HEK293 (cell line): ENCODE data around the gene FOXO3.
A peak's percentile ranks its signal among the peaks of the same experiment; 100 is the strongest.

ENCODE experiments used
- CTCF ChIA-PET: fragments of 350-600 bp; formaldehyde crosslinking; extraction: SDS; loops from one replicate; lab custom pipeline; 2021; ENCODE audit warnings: antibody characterized with exemption; lab: Yijun Ruan, JAX
- POLR2A ChIA-PET: fragments of 300-600 bp; formaldehyde crosslinking; extraction: SDS; loops from one replicate; lab custom pipeline; 2020; ENCODE audit warnings: antibody characterized with exemption, inconsistent platforms; lab: Yijun Ruan, JAX
- H3K27ac ChIP-seq: fragments of 200-500 bp; sonication (Bioruptor generic); 2 replicates; pipeline ENCODE4 v1.5.1; 2014; ENCODE audit warnings: low read depth, low read length, control low read depth, inconsistent platforms; ENCODE audit errors: extremely low read depth
- H3K36me3 ChIP-seq, 2 experiments: fragments of 200-500 bp in 1 of 2; sonication (Bioruptor generic) in 1 of 2; 1 replicate in 1 of 2; 2 replicates in 1 of 2; pipeline ENCODE4 v1.5.1; 2014 to 2017; ENCODE audit warnings: inconsistent platforms in 2 of 2, low read length in 2 of 2; ENCODE audit not compliant: control insufficient read depth in 2 of 2, insufficient read depth in 1 of 2
- H3K4me1 ChIP-seq: fragments of 200-500 bp; sonication (Bioruptor generic); 2 replicates; pipeline ENCODE4 v1.5.1; 2014; ENCODE audit warnings: mild to moderate bottlenecking, low read length, inconsistent platforms; ENCODE audit not compliant: control insufficient read depth, insufficient read depth
- H3K4me3 ChIP-seq: 2 replicates; pipeline ENCODE4 v1.5.1; 2011; ENCODE audit warnings: low read depth, mild to moderate bottlenecking, control low read depth, low read length, moderate library complexity
- H3K9me3 ChIP-seq: fragments of 200-500 bp; sonication (Bioruptor generic); 2 replicates; pipeline ENCODE4 v1.5.1; 2014; ENCODE audit warnings: low read depth, low read length, inconsistent platforms; ENCODE audit not compliant: control insufficient read depth, insufficient read depth
- BCL6B ChIP-seq: fragments of 450-650 bp; formaldehyde crosslinking; IDR thresholded peaks from 2 replicates; pipeline ENCODE4 v1.5.1; 2017; ENCODE audit warnings: missing biosample characterization, missing genetic modification characterization
- GLI4 ChIP-seq: fragments of 450-650 bp; formaldehyde crosslinking; IDR thresholded peaks from 2 replicates; pipeline ENCODE4 v1.5.1; 2016; ENCODE audit warnings: missing biosample characterization, missing genetic modification characterization
- MZF1 ChIP-seq: fragments of 450-650 bp; formaldehyde crosslinking; IDR thresholded peaks from 2 replicates; pipeline ENCODE4 v1.5.1; 2017; ENCODE audit warnings: missing biosample characterization, missing genetic modification characterization, borderline replicate concordance
- PATZ1 ChIP-seq: fragments of 450-650 bp; formaldehyde crosslinking; IDR thresholded peaks from 2 replicates; pipeline ENCODE4 v1.5.1; 2016; ENCODE audit warnings: missing biosample characterization, missing genetic modification characterization
- PRDM6 ChIP-seq: fragments of 450-650 bp; formaldehyde crosslinking; IDR thresholded peaks from 2 replicates; pipeline ENCODE4 v1.5.1; 2017; ENCODE audit warnings: missing biosample characterization, missing genetic modification characterization
- SP2 ChIP-seq: fragments of 450-650 bp; formaldehyde crosslinking; IDR thresholded peaks from 2 replicates; pipeline ENCODE4 v1.5.1; 2016; ENCODE audit warnings: missing biosample characterization, missing genetic modification characterization
- SP3 ChIP-seq: fragments of 450-650 bp; formaldehyde crosslinking; IDR thresholded peaks from 2 replicates; pipeline ENCODE4 v1.5.1; 2016; ENCODE audit warnings: missing biosample characterization, missing genetic modification characterization
- TCF7L2 ChIP-seq: IDR thresholded peaks from 2 replicates; pipeline ENCODE4 v1.6.1; 2011; ENCODE audit warnings: low read depth, mild to moderate bottlenecking, inconsistent platforms, low read length, moderate library complexity, borderline replicate concordance
- ZBTB26 ChIP-seq: fragments of 450-650 bp; formaldehyde crosslinking; optimal IDR thresholded peaks from 2 replicates; pipeline ENCODE3; 2016; ENCODE audit warnings: missing biosample characterization, mild to moderate bottlenecking, missing genetic modification characterization
- ZBTB44 ChIP-seq: fragments of 450-650 bp; IDR thresholded peaks from 2 replicates; pipeline ENCODE4 v1.5.1; 2018; ENCODE audit warnings: missing biosample characterization, mild to moderate bottlenecking, missing genetic modification characterization
- ZBTB8A ChIP-seq: fragments of 450-650 bp; formaldehyde crosslinking; IDR thresholded peaks from 2 replicates; pipeline ENCODE4 v1.5.1; 2016; ENCODE audit warnings: missing biosample characterization, missing genetic modification characterization
- ZFP37 ChIP-seq: fragments of 450-650 bp; formaldehyde crosslinking; IDR thresholded peaks from 2 replicates; pipeline ENCODE4 v1.5.1; 2016; ENCODE audit warnings: missing biosample characterization, missing genetic modification characterization
- ZNF132 ChIP-seq: fragments of 450-650 bp; formaldehyde crosslinking; IDR thresholded peaks from 2 replicates; pipeline ENCODE4 v1.5.1; 2017; ENCODE audit warnings: missing biosample characterization, missing genetic modification characterization, borderline replicate concordance
- ZNF146 ChIP-seq: fragments of 450-650 bp; formaldehyde crosslinking; IDR thresholded peaks from 2 replicates; pipeline ENCODE4 v1.5.1; 2016; ENCODE audit warnings: missing biosample characterization, missing genetic modification characterization
- ZNF174 ChIP-seq: fragments of 450-650 bp; formaldehyde crosslinking; IDR thresholded peaks from 2 replicates; pipeline ENCODE4 v1.5.0; 2017; ENCODE audit warnings: missing biosample characterization, mild to moderate bottlenecking, missing genetic modification characterization
- ZNF266 ChIP-seq: fragments of 450-650 bp; formaldehyde crosslinking; IDR thresholded peaks from 2 replicates; pipeline ENCODE4 v1.5.1; 2016; ENCODE audit warnings: missing biosample characterization, missing genetic modification characterization, low read depth
- ZNF335 ChIP-seq: fragments of 450-650 bp; formaldehyde crosslinking; conservative IDR thresholded peaks from 2 replicates; pipeline ENCODE4 v1.5.1; 2016; ENCODE audit warnings: missing biosample characterization, missing genetic modification characterization
- ZNF341 ChIP-seq: fragments of 450-650 bp; formaldehyde crosslinking; IDR thresholded peaks from 2 replicates; pipeline ENCODE4; 2016; ENCODE audit warnings: low read depth, missing biosample characterization, missing genetic modification characterization
- ZNF404 ChIP-seq: fragments of 450-650 bp; formaldehyde crosslinking; IDR thresholded peaks from 2 replicates; pipeline ENCODE4 v1.5.1; 2017; ENCODE audit warnings: missing biosample characterization, missing genetic modification characterization
- ZNF426 ChIP-seq: fragments of 450-650 bp; formaldehyde crosslinking; IDR thresholded peaks from 2 replicates; pipeline ENCODE4 v1.5.1; 2017; ENCODE audit warnings: missing biosample characterization, missing genetic modification characterization, mild to moderate bottlenecking, inconsistent platforms, moderate library complexity
- ZNF704 ChIP-seq: fragments of 450-650 bp; formaldehyde crosslinking; IDR thresholded peaks from 2 replicates; pipeline ENCODE4 v1.5.1; 2016; ENCODE audit warnings: missing biosample characterization, missing genetic modification characterization
- ZNF785 ChIP-seq: fragments of 450-650 bp; formaldehyde crosslinking; IDR thresholded peaks from 2 replicates; pipeline ENCODE4 v1.5.1; 2016; ENCODE audit warnings: missing biosample characterization, missing genetic modification characterization

FOXO3 gene

GRCh38 chr6:108589244-108589791 lies 28.6 kb downstream of the FOXO3 start:
- H3K36me3 ChIP-seq = peaks cover 0 to 4% of the 10 kb centered on the region in 2 experiments; a peak in 1 of 3 replicates
- peak; percentile 14; the same call in 1 of the 2 replicates for TF ChIP-seq MZF1 (tag by site-specific recombination)
- no peak for TF ChIP-seq ZNF426 (tag by site-specific recombination)
- peak; percentile 31; the same call in 1 of the 2 replicates for TF ChIP-seq ZNF341 (tag by site-specific recombination)
- no peak for TF ChIP-seq ZNF266 (tag by site-specific recombination)
- TF ChIP-seq SP3 (tag by site-specific recombination) = 0 out of 2 replicates have a peak, but pooled peaks have one; percentile 29
- no peak for TF ChIP-seq ZFP37 (tag by site-specific recombination)
- no peak for TF ChIP-seq ZNF704 (tag by site-specific recombination)
- TF ChIP-seq ZNF785 (tag by site-specific recombination) = no peak
- peak; percentile 24; the same call in 1 of the 2 replicates for TF ChIP-seq SP2 (tag by site-specific recombination)
- TF ChIP-seq ZNF404 (tag by site-specific recombination) = no peak
- peak; percentile 89 for TF ChIP-seq ZBTB44 (tag by site-specific recombination)
- no peak for TF ChIP-seq ZNF132
- TF ChIP-seq BCL6B = peak; percentile 91
- TF ChIP-seq, all 188 proteins: peak for 6
- Histone ChIP-seq H3K27ac (no peak overlapping the region), H3K4me1 (peaks cover 53% of the 10 kb centered on the region), H3K9me3 (no peaks in the 10 kb centered on the region), H3K4me3 (no peak overlapping the region)
- ChIA-PET CTCF (interaction anchor here (1.3 to 1.5 kb wide), 2 partner anchors 14 to 59 kb away, joined by 5 read pairs; no protein-coding TSS in a partner anchor), POLR2A (interaction anchor here (0.6 kb wide), 1 partner anchor 418 kb away, joined by 7 read pairs; no protein-coding TSS in a partner anchor)

- POLR2A ChIA-PET = interaction anchor here (2.2 kb wide), 1 partner anchor 30 kb away, joined by 14 read pairs; the partner anchor contains the start of gene FOXO3
- peaks cover 0 to 4% of the 10 kb centered on the region in 2 experiments; a peak in 1 of 3 replicates for H3K36me3 ChIP-seq
- CTCF ChIA-PET = interaction anchor here (0.9 kb wide), 1 partner anchor 23 kb away, joined by 5 read pairs; no protein-coding TSS in a partner anchor
- no peak overlapping the region for H3K4me3 ChIP-seq
- H3K9me3 ChIP-seq = no peaks in the 10 kb centered on the region
- no peak overlapping the region for H3K27ac ChIP-seq
- peaks cover 59% of the 10 kb centered on the region for H3K4me1 ChIP-seq
- TF ChIP-seq TCF7L2 = no peak
- TF ChIP-seq ZBTB8A = no peak
- no peak for TF ChIP-seq ZNF426 (tag by site-specific recombination)
- no peak for TF ChIP-seq GLI4 (tag by site-specific recombination)
- TF ChIP-seq ZNF335 = peak; percentile 45; the same call in 1 of the 2 replicates
- TF ChIP-seq PATZ1 (tag by site-specific recombination) = no peak
- TF ChIP-seq ZNF146 (tag by site-specific recombination) = no peak
- TF ChIP-seq PRDM6 (tag by site-specific recombination) = peak; percentile 52
- TF ChIP-seq ZBTB26 (tag by site-specific recombination) = no peak
- TF ChIP-seq ZNF174 = no peak
Measured at GRCh38 chr6:108591040-108591816, 30.5 kb downstream of the FOXO3 start.
